ENCODE measurements around the gene TTC34. TPM values are rescaled to one million over a fixed set of nuclear protein-coding genes. Genes with fewer than 3 reads are reported as not detected.

Gene TTC34
- total and polyA plus RNA-seq, 2 experiments from 2014 or later, result 0.08 to 0.35 TPM

- Histone ChIP-seq H3K4me1 (ENCODE audit: insufficient read depth) (no peaks in the 10 kb centered on the region; the same call in 1 of the 2 replicates), H3K79me2 (replicated peaks; ENCODE audit: insufficient read depth) (no peaks in the 10 kb centered on the region), H3K27me3 (ENCODE audit: insufficient read depth) (no peaks in the 10 kb centered on the region), H3K27ac (ENCODE audit: low read depth) (no peak overlapping the region), H3K9me2 (ENCODE audit: insufficient read depth) (no peaks in the 10 kb centered on the region; the same call in 1 of the 2 replicates), H3F3A (replicated peaks; ENCODE audit: low read depth) (no peaks in the 10 kb centered on the region), H3K4me2 (no peak overlapping the region), H3K36me3 (ENCODE audit: insufficient read depth) (no peaks in the 10 kb centered on the region), H2AFZ (no peak overlapping the region), H4K20me1 (replicated peaks; ENCODE audit: insufficient read depth) (no peaks in the 10 kb centered on the region), H3K4me3 (no peak overlapping the region)
- DNase-seq (ENCODE audit: low spot score) (no peak), ATAC-seq (no peak)
- H3K9me3 Mint-ChIP-seq, result peaks cover 31% of the 10 kb centered on the region
- peaks cover 3% of the 10 kb centered on the region; the same call in 2 of the 3 replicates for H3K4me1 Mint-ChIP-seq
- no peak overlapping the region for H3K27ac Mint-ChIP-seq
- H3K27me3 Mint-ChIP-seq (ENCODE audit: insufficient read depth, low read depth, poor library complexity), result peaks cover 12% of the 10 kb centered on the region
- H3K4me3 Mint-ChIP-seq, result no peak overlapping the region
- no peak for TF ChIP-seq JUNB (IDR thresholded peaks at IDR 0.05; ENCODE audit: unreplicated experiment)
- no peak for TF ChIP-seq EZH2phosphoT487 (IDR thresholded peaks at IDR 0.05; ENCODE audit: unreplicated experiment)
- H3K36me3 Mint-ChIP-seq (ENCODE audit: low read depth), result peaks cover 4% of the 10 kb centered on the region; the same call in 1 of the 3 replicates
Observed at GRCh38 chr1:2612591-2613365, 188.7 kb downstream of the TTC34 start.

GRCh38 chr1:2611621-2612437 lies 189.7 kb downstream of the TTC34 start:
- H3K27me3 ChIP-seq (ENCODE audit: insufficient read depth), result no peaks in the 10 kb centered on the region
- no peak overlapping the region for H3K27ac ChIP-seq (ENCODE audit: low read depth)
- Mint-ChIP-seq H3K27ac (no peak overlapping the region), H3K9me3 (peaks cover 27% of the 10 kb centered on the region), H3K4me3 (peak overlapping the region; percentile 37; the same call in 1 of the 3 replicates), H3K36me3 (ENCODE audit: low read depth) (peaks cover 4% of the 10 kb centered on the region; the same call in 1 of the 3 replicates), H3K4me1 (no peaks in the 10 kb centered on the region), H3K27me3 (ENCODE audit: insufficient read depth, low read depth, poor library complexity) (peaks cover 9% of the 10 kb centered on the region)
- H3K36me3 ChIP-seq (ENCODE audit: insufficient read depth), result no peaks in the 10 kb centered on the region
- no peaks in the 10 kb centered on the region for H3F3A ChIP-seq (replicated peaks; ENCODE audit: low read depth)
- no peaks in the 10 kb centered on the region; the same call in 1 of the 2 replicates for H3K9me2 ChIP-seq (ENCODE audit: insufficient read depth)
- H3K4me3 ChIP-seq, result peak overlapping the region; percentile 46; the same call in 1 of the 2 replicates
- H2AFZ ChIP-seq, result no peak overlapping the region
- ATAC-seq (peak; percentile 14; the same call in 2 of the 3 replicates), DNase-seq (ENCODE audit: low spot score) (no peak)
- H3K79me2 ChIP-seq (replicated peaks; ENCODE audit: insufficient read depth), result no peaks in the 10 kb centered on the region
- H3K4me1 ChIP-seq (ENCODE audit: insufficient read depth), result no peaks in the 10 kb centered on the region; the same call in 1 of the 2 replicates
- H3K4me2 ChIP-seq, result no peak overlapping the region
- H4K20me1 ChIP-seq (replicated peaks; ENCODE audit: insufficient read depth), result no peaks in the 10 kb centered on the region
- no peak for TF ChIP-seq ZNF114 (CRISPR knock-in tag; IDR thresholded peaks at IDR 0.05)
- TF ChIP-seq STAT1 (IDR thresholded peaks at IDR 0.05; ENCODE audit: unreplicated experiment), result no peak
- TF ChIP-seq ZNF331 (CRISPR knock-in tag; IDR thresholded peaks at IDR 0.05; ENCODE audit: low read depth), result no peak
- TF ChIP-seq REST (IDR thresholded peaks at IDR 0.05; ENCODE audit: unreplicated experiment), result no peak
- no peak for TF ChIP-seq ZNF462 (CRISPR knock-in tag; IDR thresholded peaks at IDR 0.05)
- no peak for TF ChIP-seq ETS1 (IDR thresholded peaks at IDR 0.05)
- TF ChIP-seq JUNB (IDR thresholded peaks at IDR 0.05; ENCODE audit: unreplicated experiment), result no peak
